SK-N-SH treated with all-trans-retinoic acid at 6 μM for 48 hours (cell line): ENCODE data around the gene GPATCH1.

Source experiments
- ATAC-seq: fragments of 200-7000 bp; cut with Tn5 transposase; 3 replicates; pipeline ENCODE4 v1.9.1; 2020; ENCODE audit warnings: mild to moderate bottlenecking, moderate library complexity
- ARNTL ChIP-seq: fragments of 450-650 bp; formaldehyde crosslinking; IDR thresholded peaks from 2 replicates; pipeline ENCODE4 v1.5.0; 2020; ENCODE audit warnings: low read depth, mild to moderate bottlenecking, moderate library complexity, borderline replicate concordance
- CREB5 ChIP-seq: fragments of 250-450 bp; sonication (Bioruptor Pico); IDR thresholded peaks from 2 replicates; pipeline ENCODE4 v1.5.1; 2020; ENCODE audit warnings: low read depth, mild to moderate bottlenecking, moderate library complexity
- CSDC2 ChIP-seq: fragments of 250-450 bp; sonication (Bioruptor Pico); IDR thresholded peaks from 2 replicates; pipeline ENCODE4 v1.5.0; 2020; ENCODE audit warnings: mild to moderate bottlenecking, moderate library complexity
- CSRNP3 ChIP-seq: fragments of 250-450 bp; sonication (Bioruptor Pico); IDR thresholded peaks from 2 replicates; pipeline ENCODE4 v1.5.1; 2021; ENCODE audit warnings: mild to moderate bottlenecking, moderate library complexity
- GLIS3 ChIP-seq: fragments of 250-450 bp; sonication (Bioruptor Pico); IDR thresholded peaks from 2 replicates; pipeline ENCODE4 v1.5.0; 2020; ENCODE audit warnings: mild to moderate bottlenecking, moderate library complexity
- ISL1 ChIP-seq: fragments of 250-450 bp; sonication (Bioruptor Pico); IDR thresholded peaks from 2 replicates; pipeline ENCODE4 v2.1.2; 2022; ENCODE audit warnings: mild to moderate bottlenecking, moderate library complexity
- OSR1 ChIP-seq: fragments of 250-450 bp; sonication (Bioruptor Pico); IDR thresholded peaks from 2 replicates; pipeline ENCODE4 v1.8.0; 2022; ENCODE audit warnings: moderate library complexity, mild to moderate bottlenecking, inconsistent platforms
- PATZ1 ChIP-seq: fragments of 250-450 bp; sonication (Bioruptor Pico); IDR thresholded peaks from 2 replicates; pipeline ENCODE4 v1.8.0; 2020; ENCODE audit warnings: mild to moderate bottlenecking, moderate library complexity, borderline replicate concordance
- POU6F1 ChIP-seq: fragments of 250-450 bp; sonication (Bioruptor Pico); IDR thresholded peaks from 2 replicates; pipeline ENCODE4 v1.8.0; 2021; ENCODE audit warnings: low read depth, mild to moderate bottlenecking, moderate library complexity, borderline replicate concordance
- PPARA ChIP-seq: fragments of 250-450 bp; sonication (Bioruptor Pico); IDR thresholded peaks from 2 replicates; pipeline ENCODE4 v1.5.0; 2020; ENCODE audit warnings: mild to moderate bottlenecking, borderline replicate concordance
- RARB ChIP-seq: fragments of 250-450 bp; sonication (Bioruptor Pico); IDR thresholded peaks from 2 replicates; pipeline ENCODE4 v1.8.0; 2021; ENCODE audit warnings: mild to moderate bottlenecking, moderate library complexity
- SNAI2 ChIP-seq: fragments of 250-450 bp; sonication (Bioruptor Pico); IDR thresholded peaks from 2 replicates; pipeline ENCODE4 v1.5.0; 2020; ENCODE audit warnings: mild to moderate bottlenecking, moderate library complexity
- TCF4 ChIP-seq: fragments of 250-450 bp; sonication (Bioruptor Pico); IDR thresholded peaks from 2 replicates; pipeline ENCODE4 v1.8.0; 2021; ENCODE audit warnings: mild to moderate bottlenecking, moderate library complexity, borderline replicate concordance
- TSHZ2 ChIP-seq: fragments of 250-450 bp; sonication (Bioruptor Pico); IDR thresholded peaks from 2 replicates; pipeline ENCODE4 v1.5.0; 2020; ENCODE audit warnings: mild to moderate bottlenecking, moderate library complexity
- ZC3H10 ChIP-seq: fragments of 250-450 bp; sonication (Bioruptor Pico); IDR thresholded peaks from 2 replicates; pipeline ENCODE4 v1.5.1; 2021; ENCODE audit warnings: mild to moderate bottlenecking, moderate library complexity
- ZFP3 ChIP-seq: fragments of 250-450 bp; sonication (Bioruptor Pico); IDR thresholded peaks from 2 replicates; pipeline ENCODE4 v1.5.0; 2020; ENCODE audit warnings: mild to moderate bottlenecking, moderate library complexity
- ZNF565 ChIP-seq: fragments of 450-650 bp; formaldehyde crosslinking; conservative IDR thresholded peaks from 2 replicates; pipeline ENCODE4 v1.5.0; 2020; ENCODE audit warnings: low read depth, mild to moderate bottlenecking, moderate library complexity
- ZNF70 ChIP-seq: fragments of 450-650 bp; formaldehyde crosslinking; IDR thresholded peaks from 2 replicates; pipeline ENCODE4 v1.5.0; 2020; ENCODE audit warnings: mild to moderate bottlenecking, moderate library complexity
- ZNF8 ChIP-seq: fragments of 450-650 bp; formaldehyde crosslinking; IDR thresholded peaks from 2 replicates; pipeline ENCODE4 v1.5.0; 2020; ENCODE audit warnings: mild to moderate bottlenecking, moderate library complexity

Gene GPATCH1

GRCh38 chr19:33167438-33167837 lies 86.5 kb downstream of the GPATCH1 start:
- no peak for TF ChIP-seq ISL1
- TF ChIP-seq ZNF70 (CRISPR knock-in tag): no peak
- no peak for TF ChIP-seq TSHZ2 (CRISPR knock-in tag)
- TF ChIP-seq PATZ1 (CRISPR knock-in tag): no peak
- TF ChIP-seq ZNF565: no peak
- ATAC-seq: no peak

GRCh38 chr19:33168528-33168927 lies 87.5 kb downstream of the GPATCH1 start:
- TF ChIP-seq PATZ1 (CRISPR knock-in tag): no peak
- no peak for TF ChIP-seq TCF4 (CRISPR knock-in tag)
- no peak for TF ChIP-seq OSR1
- TF ChIP-seq ZFP3 (CRISPR knock-in tag): no peak
- TF ChIP-seq PPARA: no peak
- no peak for TF ChIP-seq ISL1
- no peak for TF ChIP-seq ZC3H10 (CRISPR knock-in tag)
- no peak for TF ChIP-seq SNAI2
- TF ChIP-seq CSRNP3 (CRISPR knock-in tag): no peak
- no peak for TF ChIP-seq CSDC2 (CRISPR knock-in tag)
- no peak for TF ChIP-seq ZNF70 (CRISPR knock-in tag)
- TF ChIP-seq RARB (CRISPR knock-in tag): no peak
- no peak for TF ChIP-seq POU6F1 (CRISPR knock-in tag)
- TF ChIP-seq CREB5: no peak
- no peak for TF ChIP-seq ZNF8
- TF ChIP-seq ARNTL (CRISPR knock-in tag): no peak
- TF ChIP-seq TSHZ2 (CRISPR knock-in tag): no peak
- no peak for TF ChIP-seq ZNF565
- TF ChIP-seq GLIS3 (CRISPR knock-in tag): no peak
- ATAC-seq: no peak
